BLaER1 (cell line): ENCODE data around the gene PLEKHS1.
"Not testable (repeated sequence)": the region's sequence is repeated elsewhere in the genome, so short reads cannot be mapped to it uniquely, and the experiment has no call there.

Experiments
- H3K27ac ChIP-seq: shearing (Covaris generic); formaldehyde crosslinking; 2 replicates; pipeline ENCODE4 v1.8.1; 2022
- H3K27me3 ChIP-seq: shearing (Covaris generic); formaldehyde crosslinking; 2 replicates; pipeline ENCODE4 v1.8.1; 2022
- H3K36me3 ChIP-seq: shearing (Covaris generic); formaldehyde crosslinking; 2 replicates; pipeline ENCODE4 v1.8.1; 2022
- H3K4me1 ChIP-seq: shearing (Covaris generic); formaldehyde crosslinking; 2 replicates; pipeline ENCODE4 v1.8.1; 2022
- H3K4me2 ChIP-seq: shearing (Covaris generic); formaldehyde crosslinking; 2 replicates; pipeline ENCODE4 v1.8.1; 2022
- H3K4me3 ChIP-seq: shearing (Covaris generic); formaldehyde crosslinking; 2 replicates; pipeline ENCODE4 v1.8.1; 2022
- H3K9ac ChIP-seq: shearing (Covaris generic); formaldehyde crosslinking; 2 replicates; pipeline ENCODE4 v1.8.1; 2022
- H3K9me3 ChIP-seq: shearing (Covaris generic); formaldehyde crosslinking; 2 replicates; pipeline ENCODE4 v1.8.1; 2022
- H4K20me1 ChIP-seq: shearing (Covaris generic); formaldehyde crosslinking; 2 replicates; pipeline ENCODE4 v1.8.1; 2022
- Cebpa-rat ChIP-seq: shearing (Covaris generic); IDR thresholded peaks from 2 replicates; pipeline ENCODE4 v1.8.1; 2022

PLEKHS1 gene

GRCh38 chr10:113780681-113781250, 29.3 kb downstream of the PLEKHS1 start:
- Histone ChIP-seq H3K4me2 (no peak overlapping the region), H3K4me3 (no peak overlapping the region), H3K27me3 (no peaks in the 10 kb centered on the region), H3K27ac (no peak overlapping the region), H3K9me3 (no peaks in the 10 kb centered on the region), H3K36me3 (no peaks in the 10 kb centered on the region), H3K4me1 (no peaks in the 10 kb centered on the region), H4K20me1 (no peaks in the 10 kb centered on the region), H3K9ac (no peak overlapping the region)
- no peak for TF ChIP-seq Cebpa-rat

DNA sequence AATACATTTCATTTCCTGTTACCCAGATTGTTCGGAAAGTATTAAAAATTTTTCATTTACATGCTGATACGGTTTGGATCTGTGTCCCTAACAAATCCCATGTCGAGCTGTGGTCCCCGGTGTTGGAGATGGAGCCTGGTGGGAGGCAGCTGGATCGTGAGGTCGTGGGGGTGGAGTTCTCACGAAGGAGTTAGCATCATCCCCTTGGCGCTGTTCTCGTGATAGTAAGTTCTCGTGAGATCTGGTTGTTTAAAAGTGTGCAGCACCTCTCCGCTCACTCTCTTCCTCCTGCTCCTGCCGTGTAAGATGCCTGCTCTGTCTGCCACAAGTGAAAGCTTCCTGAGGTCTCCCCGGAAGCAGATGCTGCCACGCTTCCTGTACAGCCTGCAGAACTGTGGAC, 30.9 kb downstream of the PLEKHS1 start:
- Histone ChIP-seq H3K4me2 (no peak overlapping the region), H3K27me3 (no peaks in the 10 kb centered on the region), H3K9ac (no peak overlapping the region), H3K36me3 (no peaks in the 10 kb centered on the region), H3K27ac (no peak overlapping the region), H3K4me1 (no peaks in the 10 kb centered on the region), H3K4me3 (no peak overlapping the region), H4K20me1 (no peaks in the 10 kb centered on the region), H3K9me3 (no peaks in the 10 kb centered on the region)
- TF ChIP-seq Cebpa-rat: no peak

- H3K4me1 ChIP-seq: no peaks in the 10 kb centered on the region
- no peak overlapping the region for H3K27ac ChIP-seq
- TF ChIP-seq Cebpa-rat: no peak
- H4K20me1 ChIP-seq: no peaks in the 10 kb centered on the region
- no peak overlapping the region for H3K4me2 ChIP-seq
- no peaks in the 10 kb centered on the region for H3K27me3 ChIP-seq
- H3K9me3 ChIP-seq: no peaks in the 10 kb centered on the region
- H3K36me3 ChIP-seq: no peaks in the 10 kb centered on the region
- H3K4me3 ChIP-seq: no peak overlapping the region
- H3K9ac ChIP-seq: no peak overlapping the region
Measured at GRCh38 chr10:113782986-113783704, 31.7 kb downstream of the PLEKHS1 start.

- no peak for TF ChIP-seq Cebpa-rat
- H3K9ac ChIP-seq: no peak overlapping the region
- no peaks in the 10 kb centered on the region for H4K20me1 ChIP-seq
- H3K4me2 ChIP-seq: no peak overlapping the region
- no peaks in the 10 kb centered on the region for H3K36me3 ChIP-seq
- no peaks in the 10 kb centered on the region; the same call in 1 of the 2 replicates for H3K9me3 ChIP-seq
- H3K27ac ChIP-seq: no peak overlapping the region
- H3K4me3 ChIP-seq: no peak overlapping the region
- no peaks in the 10 kb centered on the region for H3K27me3 ChIP-seq
- H3K4me1 ChIP-seq: no peaks in the 10 kb centered on the region
Measured at GRCh38 chr10:113788604-113789083, 37.2 kb downstream of the PLEKHS1 start.

DNA sequence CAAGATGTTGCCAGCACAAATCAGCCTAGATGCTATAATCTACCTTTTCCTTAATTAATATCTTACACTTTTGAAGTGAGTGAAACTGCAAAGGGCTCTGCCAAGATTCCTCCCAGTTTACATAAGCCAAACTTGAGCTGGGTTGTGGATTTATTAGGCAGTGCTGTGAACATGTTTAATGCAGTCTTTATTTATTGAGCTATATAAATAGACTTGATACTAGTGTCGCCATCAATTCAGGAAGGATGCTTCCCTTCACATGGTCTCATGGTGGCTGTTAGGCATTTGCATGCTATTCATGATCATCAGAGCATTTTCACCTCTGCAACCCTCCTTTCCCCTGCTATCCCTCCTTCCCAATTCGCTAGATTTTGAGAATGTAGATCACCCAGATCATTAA, 40.2 kb downstream of the PLEKHS1 start:
- no peak overlapping the region for H3K4me2 ChIP-seq
- H3K27ac ChIP-seq: no peak overlapping the region
- no peaks in the 10 kb centered on the region; the same call in 1 of the 2 replicates for H3K9me3 ChIP-seq
- H3K4me1 ChIP-seq: no peaks in the 10 kb centered on the region
- no peak overlapping the region for H3K4me3 ChIP-seq
- no peaks in the 10 kb centered on the region for H4K20me1 ChIP-seq
- H3K9ac ChIP-seq: no peak overlapping the region
- no peaks in the 10 kb centered on the region for H3K27me3 ChIP-seq
- no peaks in the 10 kb centered on the region for H3K36me3 ChIP-seq
- TF ChIP-seq Cebpa-rat: no peak

DNA sequence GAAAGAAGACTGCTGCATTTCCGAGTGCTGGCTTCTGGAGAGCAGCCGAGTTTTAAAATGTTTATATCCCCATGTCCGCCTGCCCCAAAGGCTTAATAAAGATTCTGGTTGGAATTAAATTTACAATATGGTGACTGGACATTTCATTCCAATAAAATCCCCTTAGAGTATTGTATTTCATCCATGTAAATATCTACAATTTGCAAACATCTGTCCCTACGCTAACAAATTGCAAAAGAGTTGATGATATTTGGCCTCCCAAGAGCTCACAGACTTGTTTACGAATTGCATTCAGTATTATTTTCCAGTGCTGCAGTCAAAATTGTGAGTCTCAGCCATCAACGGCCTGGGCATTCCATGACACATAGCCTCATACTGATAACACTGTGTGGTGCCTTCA, 50.1 kb downstream of the PLEKHS1 start:
- Histone ChIP-seq H3K4me1 (peaks cover 6% of the 10 kb centered on the region; the same call in 1 of the 2 replicates), H3K4me2 (no peak overlapping the region), H3K27ac (no peak overlapping the region), H4K20me1 (no peaks in the 10 kb centered on the region), H3K36me3 (no peaks in the 10 kb centered on the region), H3K9ac (no peak overlapping the region), H3K27me3 (no peaks in the 10 kb centered on the region), H3K4me3 (no peak overlapping the region), H3K9me3 (no peaks in the 10 kb centered on the region)
- TF ChIP-seq Cebpa-rat: no peak

DNA sequence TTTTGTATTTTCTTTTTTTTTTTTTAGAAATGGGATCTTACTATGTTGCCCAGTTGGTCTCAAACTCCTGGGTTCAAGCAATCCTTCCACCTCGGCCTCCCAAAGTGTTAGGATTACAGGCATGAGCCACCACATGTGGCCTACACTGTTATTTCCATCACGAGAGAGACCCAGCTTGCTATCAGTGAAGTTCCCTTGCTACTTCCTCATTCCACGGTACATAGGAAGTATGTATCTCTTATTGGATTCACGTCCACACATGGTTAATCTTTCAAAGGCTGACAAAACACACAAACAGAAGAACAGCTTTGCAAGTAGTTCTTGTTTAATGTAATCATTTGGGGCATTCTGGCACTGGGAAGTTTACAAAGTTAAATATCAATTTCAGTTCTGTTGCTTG, 51.5 kb downstream of the PLEKHS1 start:
- Histone ChIP-seq H3K36me3 (no peaks in the 10 kb centered on the region), H3K4me3 (no peak overlapping the region), H3K27me3 (no peaks in the 10 kb centered on the region), H3K9me3 (no peaks in the 10 kb centered on the region), H3K27ac (no peak overlapping the region), H4K20me1 (no peaks in the 10 kb centered on the region), H3K4me2 (no peak overlapping the region), H3K9ac (no peak overlapping the region), H3K4me1 (peaks cover 6% of the 10 kb centered on the region; the same call in 1 of the 2 replicates)
- TF ChIP-seq Cebpa-rat: no peak

GRCh38 chr10:113806503-113806902, 55.0 kb downstream of the PLEKHS1 start:
- Histone ChIP-seq H3K4me3 (no peak overlapping the region), H4K20me1 (no peaks in the 10 kb centered on the region), H3K9me3 (no peaks in the 10 kb centered on the region), H3K27me3 (no peaks in the 10 kb centered on the region), H3K9ac (no peak overlapping the region), H3K27ac (no peak overlapping the region), H3K36me3 (no peaks in the 10 kb centered on the region), H3K4me1 (peaks cover 6% of the 10 kb centered on the region; the same call in 1 of the 2 replicates), H3K4me2 (no peak overlapping the region)
- no peak for TF ChIP-seq Cebpa-rat

- no peak overlapping the region for H3K4me2 ChIP-seq
- H3K4me3 ChIP-seq: no peak overlapping the region
- TF ChIP-seq Cebpa-rat: no peak
- no peaks in the 10 kb centered on the region for H4K20me1 ChIP-seq
- no peaks in the 10 kb centered on the region for H3K9me3 ChIP-seq
- H3K36me3 ChIP-seq: no peaks in the 10 kb centered on the region
- peaks cover 2% of the 10 kb centered on the region; the same call in 1 of the 2 replicates for H3K4me1 ChIP-seq
- no peaks in the 10 kb centered on the region for H3K27me3 ChIP-seq
- H3K9ac ChIP-seq: no peak overlapping the region
- no peak overlapping the region for H3K27ac ChIP-seq
Measured at GRCh38 chr10:113808168-113808567, 56.7 kb downstream of the PLEKHS1 start.

- H3K4me1 ChIP-seq, H3K9ac ChIP-seq: not testable (repeated sequence)
Measured at GRCh38 chr10:113814700-113815099, 63.2 kb downstream of the PLEKHS1 start.

More at GRCh38 chr10:113814700-113815099, 63.2 kb downstream of the PLEKHS1 start:
- not testable (repeated sequence) for H3K27me3 ChIP-seq, H3K9me3 ChIP-seq, H3K4me2 ChIP-seq, H4K20me1 ChIP-seq, H3K36me3 ChIP-seq, H3K27ac ChIP-seq, H3K4me3 ChIP-seq
